GM06990 (cell line): Measurements from ENCODE around the gene PITPNM3.

Experiments
- DNase-seq: peaks from one replicate; pipeline ENCODE4 v3.0.0-alpha.2; 2011; ENCODE audit not compliant: insufficient read length; ENCODE audit errors: extremely low read depth
- H3K27me3 ChIP-seq: replicated peaks from 2 replicates; pipeline ENCODE4 v1.6.0; 2011; ENCODE audit warnings: low read length; ENCODE audit not compliant: control insufficient read depth, insufficient read depth
- H3K36me3 ChIP-seq: 2 replicates; pipeline ENCODE4 v1.5.1; 2011; ENCODE audit warnings: low read length; ENCODE audit not compliant: control insufficient read depth, insufficient read depth
- H3K4me3 ChIP-seq: replicated peaks from 2 replicates; pipeline ENCODE4 v1.5.1; 2011; ENCODE audit warnings: low read depth, mild to moderate bottlenecking, control low read depth, low read length
- CTCF ChIP-seq: IDR thresholded peaks from 2 replicates; pipeline ENCODE4 v1.5.1; 2011; ENCODE audit warnings: low read length, control low read depth, mild to moderate bottlenecking, inconsistent platforms; ENCODE audit not compliant: insufficient read depth, poor library complexity, severe bottlenecking

PITPNM3 gene

GRCh38 chr17:6497496-6498221 is 58.7 kb downstream of the PITPNM3 start:
- no peaks in the 10 kb centered on the region; the same call in 1 of the 2 replicates for H3K27me3 ChIP-seq
- TF ChIP-seq CTCF, result no peak
- no peak for DNase-seq
- no peaks in the 10 kb centered on the region for H3K36me3 ChIP-seq
- no peak overlapping the region for H3K4me3 ChIP-seq

GRCh38 chr17:6496640-6497441 is 59.5 kb downstream of the PITPNM3 start:
- no peak for TF ChIP-seq CTCF
- no peak overlapping the region for H3K4me3 ChIP-seq
- H3K27me3 ChIP-seq, result no peaks in the 10 kb centered on the region; the same call in 1 of the 2 replicates
- no peaks in the 10 kb centered on the region for H3K36me3 ChIP-seq
- DNase-seq, result no peak

GRCh38 chr17:6496116-6496481 is 60.3 kb downstream of the PITPNM3 start:
- H3K27me3 ChIP-seq, result no peaks in the 10 kb centered on the region; the same call in 1 of the 2 replicates
- no peak for TF ChIP-seq CTCF
- no peak for DNase-seq
- H3K4me3 ChIP-seq, result no peak overlapping the region
- H3K36me3 ChIP-seq, result no peaks in the 10 kb centered on the region

- DNase-seq, result no peak
- no peak for TF ChIP-seq CTCF
- Histone ChIP-seq H3K27me3 (no peaks in the 10 kb centered on the region), H3K36me3 (no peaks in the 10 kb centered on the region), H3K4me3 (no peak overlapping the region)
These were observed 60.8 kb downstream of the PITPNM3 start for GRCh38 chr17:6495450-6496115.

GRCh38 chr17:6494239-6494941 is 62.0 kb downstream of the PITPNM3 start:
- no peak overlapping the region for H3K4me3 ChIP-seq
- no peaks in the 10 kb centered on the region for H3K27me3 ChIP-seq
- no peak for DNase-seq
- no peak for TF ChIP-seq CTCF
- H3K36me3 ChIP-seq, result no peaks in the 10 kb centered on the region
